HG03025 (cell line): ENCODE data around the gene UVRAG.
"Not testable (repeated sequence)": the region's sequence is repeated elsewhere in the genome, so short reads cannot be mapped to it uniquely, and the experiment has no call there.

ENCODE experiments used
- ATAC-seq: cut with Tn5 transposase; IDR thresholded peaks from one replicate; pipeline ENCODE4 v1.9.1; 2021; ENCODE audit warnings: mild to moderate bottlenecking, moderate library complexity; ENCODE audit not compliant: unreplicated experiment, low FRiP score

Gene UVRAG

DNA sequence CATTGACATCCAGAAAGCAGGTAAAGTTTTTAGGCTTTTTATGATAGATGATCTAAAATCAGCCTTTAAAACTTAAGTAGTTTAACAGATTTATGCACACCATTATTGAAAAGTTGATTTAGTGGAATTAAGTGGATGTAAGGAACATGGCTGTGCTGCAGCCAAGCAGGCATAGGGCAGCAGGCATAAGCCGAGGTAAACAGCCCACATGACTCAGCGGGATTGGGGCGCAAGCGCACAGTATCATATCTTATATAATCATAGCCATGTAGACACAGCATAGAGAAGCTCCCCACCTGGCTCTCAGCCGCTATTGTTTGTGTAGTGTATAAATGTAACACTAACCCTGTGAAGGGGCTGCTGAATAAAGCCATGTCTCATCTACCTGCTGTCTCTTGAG lies 233.8 kb downstream of the UVRAG start:
- ATAC-seq: no peak

DNA sequence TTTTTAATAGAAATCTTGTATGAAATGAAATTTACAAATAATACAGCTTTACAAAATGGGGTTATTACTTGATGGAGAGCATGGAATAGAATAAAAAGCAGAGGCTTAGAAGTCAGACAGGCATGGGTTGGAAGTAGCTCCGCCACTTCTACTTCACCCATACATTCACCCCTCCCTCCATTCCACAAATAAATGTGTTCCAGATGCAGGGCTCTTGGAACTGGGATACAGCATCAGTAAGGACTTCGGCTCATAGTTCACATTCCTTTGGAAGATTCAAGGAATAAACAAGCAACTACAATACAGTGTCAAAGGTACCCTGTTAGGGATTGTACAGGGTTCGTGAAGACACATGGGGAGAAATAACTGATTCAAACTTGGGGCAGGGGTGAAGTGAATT lies 234.5 kb downstream of the UVRAG start:
- no peak for ATAC-seq

DNA sequence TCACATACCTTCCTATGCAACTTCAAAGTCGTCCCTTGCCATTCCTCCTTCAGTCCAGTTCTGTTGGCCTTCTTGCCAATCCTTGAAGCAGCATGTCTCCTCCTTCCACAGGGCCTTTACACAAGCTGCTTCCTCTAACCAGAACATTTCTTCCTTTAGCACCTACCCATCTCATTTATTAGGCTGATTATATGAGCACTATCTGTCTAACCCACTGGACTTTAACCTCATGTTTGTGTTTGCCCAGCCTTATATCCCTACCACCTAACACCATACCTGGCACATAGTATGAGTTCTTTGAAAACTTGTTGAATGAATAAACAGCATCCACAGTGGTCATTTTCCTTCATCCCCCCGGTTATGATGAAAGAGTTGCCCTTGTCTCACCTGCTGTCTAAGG lies 236.9 kb downstream of the UVRAG start:
- ATAC-seq: no peak

DNA sequence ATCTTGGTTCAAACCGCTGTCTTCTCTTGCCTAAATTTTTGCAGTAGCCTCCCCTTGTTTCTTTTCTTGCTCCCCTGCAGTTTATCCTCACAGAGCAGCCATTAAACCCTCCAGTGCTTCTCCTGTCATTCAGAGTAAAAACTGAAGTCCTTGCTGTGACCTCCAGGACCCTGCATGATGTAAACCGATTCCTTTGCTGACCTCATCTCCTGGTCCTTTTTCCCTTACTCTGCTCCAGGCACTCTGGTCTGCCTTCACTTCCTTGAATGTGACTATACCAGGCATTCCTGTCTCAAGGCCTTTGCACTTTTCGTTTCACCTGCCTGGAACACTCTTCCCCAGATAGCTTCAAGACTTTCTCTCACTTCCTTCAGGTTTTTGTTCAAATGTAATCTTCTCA lies 239.3 kb downstream of the UVRAG start:
- no peak for ATAC-seq

DNA sequence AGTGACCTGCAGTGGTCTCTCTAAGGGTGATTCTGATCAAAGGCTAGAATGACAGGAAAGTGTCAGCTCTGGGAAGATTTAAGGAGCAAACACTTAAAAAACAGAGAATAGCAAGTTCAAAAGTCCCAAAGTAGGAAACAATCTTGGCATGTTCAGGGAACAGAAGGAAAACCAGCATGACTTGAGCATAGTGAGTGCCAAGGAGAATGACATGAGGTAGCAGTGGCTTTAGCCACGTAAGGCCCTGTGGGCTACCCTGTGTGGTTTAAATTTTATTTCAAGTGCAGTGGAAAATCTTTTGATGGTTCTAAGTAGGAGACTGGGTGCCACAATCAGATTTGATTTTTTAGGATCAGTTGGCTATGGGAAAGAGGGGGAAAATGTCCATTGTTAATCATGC lies 241.9 kb downstream of the UVRAG start:
- ATAC-seq: no peak

DNA sequence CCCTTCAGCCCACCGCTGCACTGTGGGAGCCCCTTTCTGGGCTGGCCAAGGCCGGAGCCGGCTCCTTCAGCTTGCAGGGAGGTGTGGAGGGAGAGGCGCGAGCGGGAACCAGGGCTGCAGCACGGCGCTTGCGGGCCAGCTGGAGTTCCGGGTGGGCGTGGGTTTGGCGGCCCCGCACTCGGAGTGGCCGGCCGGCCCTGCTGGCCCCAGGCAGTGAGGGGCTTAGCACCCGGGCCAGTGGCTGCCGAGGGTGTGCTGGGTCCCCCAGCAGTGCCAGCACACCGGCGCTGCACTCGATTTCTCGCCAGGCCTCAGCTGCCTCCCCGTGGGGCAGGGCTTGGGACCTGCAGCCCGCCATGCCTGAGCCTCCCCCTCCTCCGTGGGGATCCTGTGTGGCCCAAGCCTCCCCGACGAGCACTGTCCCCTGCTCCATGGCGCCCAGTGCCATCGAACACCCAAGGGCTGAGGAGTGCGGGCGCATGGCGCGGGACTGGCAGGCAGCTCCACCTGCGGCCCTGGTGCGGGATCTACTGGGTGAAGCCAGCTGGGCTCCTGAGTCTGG lies 245.5 kb downstream of the UVRAG start:
- not testable (repeated sequence) for ATAC-seq

DNA sequence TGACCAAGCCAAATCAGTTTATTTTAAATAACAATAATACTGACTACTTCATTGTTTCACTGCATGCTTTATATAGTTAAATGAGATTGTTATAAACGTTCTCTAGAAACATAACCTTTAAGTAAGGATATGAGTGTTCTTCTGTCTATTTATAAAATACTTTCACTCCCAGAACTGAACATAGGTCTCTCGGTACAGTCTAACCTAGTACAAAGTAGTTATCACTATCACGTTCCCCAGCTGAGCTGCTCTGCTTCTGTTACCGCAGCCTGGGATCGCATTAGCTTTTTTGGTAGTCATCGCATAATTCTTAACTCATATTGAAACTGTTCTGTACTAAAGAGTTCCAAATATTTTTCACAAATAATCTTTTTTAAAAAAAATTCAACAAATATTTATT lies 247.7 kb downstream of the UVRAG start:
- ATAC-seq: peak; percentile 98

DNA sequence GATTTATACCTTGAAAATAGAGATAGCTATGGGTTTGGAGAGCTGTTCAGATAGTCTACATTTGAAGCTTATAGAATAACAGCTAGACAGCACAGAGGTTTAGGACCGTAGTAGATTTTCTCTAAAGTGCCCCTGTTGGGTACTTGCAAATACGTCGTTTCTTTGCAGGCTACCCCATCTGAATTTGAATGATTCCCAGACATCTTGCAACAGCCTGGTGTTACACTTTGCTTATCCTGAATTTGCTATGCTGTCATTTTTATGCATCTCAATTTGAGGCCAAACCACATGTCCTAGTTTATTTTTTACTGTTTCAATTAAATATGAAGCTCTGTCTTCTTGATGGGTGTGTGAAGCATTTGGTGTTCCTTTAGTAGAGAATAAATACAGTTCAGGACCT lies 249.2 kb downstream of the UVRAG start:
- ATAC-seq: no peak

DNA sequence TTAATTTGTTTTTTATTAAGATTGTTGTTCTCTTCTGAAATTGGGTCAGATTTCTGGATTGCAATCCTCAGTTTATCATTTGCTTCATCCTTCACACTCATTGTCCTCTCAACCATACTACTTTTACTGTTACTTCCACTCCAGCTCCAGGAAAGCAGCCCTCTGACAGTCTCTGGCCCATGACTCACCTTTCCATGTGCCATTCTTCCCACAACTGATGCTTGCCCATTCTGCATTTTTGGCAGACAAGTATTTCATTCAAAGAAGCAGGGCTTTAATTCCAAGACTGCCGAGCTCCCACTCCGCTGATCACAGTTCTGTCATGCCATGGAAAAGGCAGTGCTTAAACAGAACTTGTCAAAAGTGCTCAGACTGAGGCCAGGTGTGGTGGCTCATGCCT lies 252.1 kb downstream of the UVRAG start:
- ATAC-seq: no peak

DNA sequence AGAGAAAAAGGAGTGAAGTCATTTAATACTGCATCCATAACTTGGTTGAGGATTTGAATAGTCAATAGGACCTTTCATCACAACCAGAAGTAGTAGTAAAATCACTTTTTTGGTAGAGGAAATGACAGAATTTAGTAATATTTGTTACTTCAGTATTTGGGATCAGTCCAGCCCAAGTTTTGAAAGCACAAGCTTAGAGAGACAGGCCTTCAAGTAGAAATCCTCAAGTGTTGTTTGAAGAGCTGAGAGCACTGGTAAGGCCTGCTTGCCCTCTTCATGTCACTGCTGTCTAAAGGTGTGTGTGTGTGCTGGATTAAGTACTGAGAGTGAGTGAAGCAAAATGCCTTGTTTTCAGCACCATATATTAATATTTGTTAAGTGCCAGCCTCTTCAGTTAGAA lies 254.0 kb downstream of the UVRAG start:
- no peak for ATAC-seq

DNA sequence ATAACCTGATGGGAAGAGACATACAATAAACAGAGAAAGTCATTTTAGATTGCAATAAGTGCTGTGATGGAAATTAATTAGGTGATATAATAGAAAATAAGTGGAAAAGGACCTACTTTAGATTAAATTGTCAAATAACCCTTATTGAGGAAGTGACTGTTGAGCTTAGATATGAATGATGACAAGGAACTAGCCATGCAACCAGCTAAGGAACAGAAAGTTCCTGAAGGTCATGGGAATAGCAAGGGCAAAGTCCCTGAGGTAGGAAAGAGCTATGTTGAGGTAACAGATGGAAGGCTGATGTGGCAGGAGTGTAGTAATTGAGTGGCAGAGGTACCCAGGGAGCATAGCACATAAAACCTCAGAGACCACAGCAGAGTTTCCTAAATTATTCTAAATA lies 256.1 kb downstream of the UVRAG start:
- ATAC-seq: no peak

DNA sequence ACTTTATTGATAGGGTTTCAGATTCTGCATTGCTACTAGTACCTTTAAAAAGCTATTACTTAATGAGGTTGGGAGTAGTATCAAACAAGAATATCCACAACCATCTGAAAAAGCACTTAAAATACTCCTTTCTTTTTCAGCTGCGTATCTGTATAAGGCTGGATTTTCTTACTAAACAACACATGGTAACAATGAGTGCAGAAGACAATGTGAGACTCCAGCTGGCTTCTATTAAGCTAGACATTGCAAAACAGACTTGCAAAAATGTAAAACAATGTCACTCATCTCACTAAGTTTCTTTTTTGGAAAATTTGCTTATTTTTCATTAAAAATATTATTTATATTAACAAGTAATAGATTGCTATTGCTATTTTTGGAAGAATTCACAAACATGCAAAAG lies 258.7 kb downstream of the UVRAG start:
- ATAC-seq: no peak

DNA sequence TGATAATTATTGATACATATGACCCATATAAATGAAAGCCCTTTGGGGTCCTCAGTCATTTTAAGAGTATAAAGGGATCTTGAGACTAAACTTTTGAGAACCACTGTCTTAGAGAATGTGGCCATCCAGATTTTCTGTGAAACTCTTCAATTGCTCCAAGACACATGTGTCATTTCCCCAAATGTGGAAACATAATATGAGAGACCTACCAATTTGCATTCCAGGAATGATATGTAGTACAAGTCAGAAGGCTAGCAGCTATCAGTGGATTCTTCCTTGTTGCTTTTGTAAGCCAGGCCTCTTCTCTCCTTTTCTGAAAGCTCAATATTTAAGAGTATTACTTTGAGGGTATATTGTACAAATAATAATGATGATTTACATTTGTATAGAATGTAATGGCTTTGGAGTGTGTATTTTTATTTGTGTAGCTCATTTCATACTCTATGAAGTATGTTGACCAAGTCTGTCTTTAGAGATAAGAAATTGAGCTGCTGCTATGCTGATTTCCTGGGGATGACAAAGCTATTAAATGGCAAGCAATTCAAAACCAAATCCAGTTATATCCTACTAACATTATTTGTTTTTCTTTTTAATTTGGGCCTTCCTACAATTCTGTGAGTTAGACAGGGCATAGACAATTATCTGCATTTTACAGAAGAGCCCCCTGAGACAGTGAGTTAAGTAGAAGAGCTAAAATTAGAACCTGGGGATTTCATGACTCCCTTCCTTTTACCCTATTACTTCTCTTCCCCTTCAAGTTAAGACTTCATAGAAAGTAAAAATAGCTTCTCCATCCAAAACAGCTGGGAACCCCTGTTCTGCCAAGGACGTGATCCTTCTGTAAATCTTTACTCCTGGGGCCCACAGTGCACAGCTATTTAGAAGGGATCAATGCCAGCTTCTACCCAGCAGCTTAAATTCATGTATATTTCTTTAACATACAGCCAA lies 259.4 kb downstream of the UVRAG start:
- no peak for ATAC-seq

DNA sequence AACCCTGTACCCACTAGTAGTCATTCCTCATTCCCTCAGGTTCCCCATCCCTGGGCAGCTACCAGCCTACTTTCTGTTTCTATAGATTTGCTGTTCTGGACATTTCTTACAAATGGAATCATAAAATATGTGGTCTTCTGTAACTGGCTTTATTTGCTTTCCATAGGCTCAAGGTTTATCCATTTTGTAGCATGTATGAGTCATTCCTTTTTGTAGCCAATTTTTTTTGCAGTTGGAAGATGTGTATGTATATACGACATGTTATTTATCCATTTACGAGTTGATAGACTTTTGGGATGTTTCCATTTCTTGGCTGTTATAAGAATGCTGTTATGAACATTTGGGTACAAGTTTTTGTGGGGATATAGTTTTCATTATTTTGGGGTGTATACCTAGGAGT lies 260.7 kb downstream of the UVRAG start:
- no peak for ATAC-seq

DNA sequence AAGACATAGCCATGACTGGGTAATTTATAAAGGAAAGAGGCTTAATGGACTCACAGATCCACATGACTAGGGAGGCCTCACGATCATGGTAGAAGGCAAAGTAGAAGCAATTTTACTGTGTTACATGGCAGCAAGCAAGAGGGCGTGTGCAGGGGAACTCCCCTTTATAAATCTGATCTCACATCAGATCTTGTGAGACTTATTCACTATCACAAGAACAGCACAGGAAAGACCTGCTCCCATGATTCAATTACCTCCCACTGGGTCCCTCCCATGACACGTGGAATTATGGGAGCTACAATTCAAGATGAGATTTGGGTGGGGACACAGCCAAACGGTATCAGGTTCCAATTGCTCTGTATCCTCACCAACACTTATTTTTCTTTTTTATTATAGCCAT lies 261.2 kb downstream of the UVRAG start:
- ATAC-seq: not testable (repeated sequence)

DNA sequence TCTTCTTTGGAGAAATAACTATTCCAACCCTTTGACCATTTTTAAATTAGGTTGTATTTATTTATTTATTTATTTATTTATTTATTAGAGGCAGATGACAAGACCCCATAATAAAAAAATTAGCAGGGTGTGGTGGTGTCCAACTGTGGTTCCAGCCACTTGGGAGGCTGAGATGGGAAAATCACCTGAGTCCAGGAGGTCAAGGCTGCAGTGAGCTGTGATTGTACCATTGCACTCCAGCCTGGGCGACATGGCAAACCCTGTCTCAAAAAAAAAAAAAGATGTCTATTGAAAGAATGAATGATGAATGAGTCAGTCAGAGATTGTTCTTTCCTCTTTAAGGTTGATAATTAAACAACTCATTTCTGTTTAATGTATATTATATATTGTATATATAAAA lies 261.7 kb downstream of the UVRAG start:
- no peak for ATAC-seq

DNA sequence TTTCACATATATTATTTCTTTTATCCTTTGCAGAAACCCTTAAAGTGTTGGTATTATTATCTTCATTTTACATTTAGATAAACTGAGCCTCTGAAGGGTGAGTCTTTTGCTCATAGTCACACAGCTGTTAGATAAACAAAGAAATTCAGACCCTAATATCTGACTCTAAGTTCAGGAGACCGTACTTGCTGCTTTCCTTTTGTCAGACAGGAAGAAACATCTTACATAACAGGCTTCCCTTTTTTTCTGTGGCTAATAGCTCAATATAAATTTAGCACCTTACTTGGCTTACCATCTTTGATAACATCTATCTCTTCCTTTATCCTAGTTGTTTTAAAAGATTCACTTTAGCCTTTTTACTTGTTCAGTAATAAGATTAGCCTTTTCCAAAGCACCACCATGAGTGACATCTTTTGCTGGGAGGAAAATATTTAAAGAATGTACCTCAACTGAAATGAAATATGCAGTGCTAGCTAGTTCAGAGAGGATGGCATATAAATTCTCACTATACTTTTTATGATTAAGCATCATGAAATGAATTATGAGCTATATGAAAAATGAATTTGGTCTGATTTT lies 262.7 kb downstream of the UVRAG start:
- ATAC-seq: no peak

DNA sequence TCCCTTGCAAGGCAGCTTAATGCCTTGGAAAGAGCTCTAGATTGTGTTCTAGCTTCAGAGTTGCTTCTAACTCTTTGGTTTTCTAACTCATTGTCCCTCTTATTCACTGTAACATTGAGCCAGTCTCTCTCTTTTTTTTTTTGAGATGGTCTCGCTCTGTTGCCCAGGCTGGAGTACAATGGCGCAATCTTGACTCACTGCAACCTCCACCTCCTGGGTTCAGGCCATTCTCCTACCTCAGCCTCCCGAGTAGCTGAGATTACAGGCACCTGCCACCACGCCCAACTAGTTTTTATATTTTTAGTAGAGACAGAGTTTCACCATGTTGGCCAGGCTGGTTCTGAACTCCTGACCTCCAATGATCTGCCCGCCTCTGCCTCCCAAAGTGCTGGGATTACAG lies 266.1 kb downstream of the UVRAG start:
- not testable (repeated sequence) for ATAC-seq

DNA sequence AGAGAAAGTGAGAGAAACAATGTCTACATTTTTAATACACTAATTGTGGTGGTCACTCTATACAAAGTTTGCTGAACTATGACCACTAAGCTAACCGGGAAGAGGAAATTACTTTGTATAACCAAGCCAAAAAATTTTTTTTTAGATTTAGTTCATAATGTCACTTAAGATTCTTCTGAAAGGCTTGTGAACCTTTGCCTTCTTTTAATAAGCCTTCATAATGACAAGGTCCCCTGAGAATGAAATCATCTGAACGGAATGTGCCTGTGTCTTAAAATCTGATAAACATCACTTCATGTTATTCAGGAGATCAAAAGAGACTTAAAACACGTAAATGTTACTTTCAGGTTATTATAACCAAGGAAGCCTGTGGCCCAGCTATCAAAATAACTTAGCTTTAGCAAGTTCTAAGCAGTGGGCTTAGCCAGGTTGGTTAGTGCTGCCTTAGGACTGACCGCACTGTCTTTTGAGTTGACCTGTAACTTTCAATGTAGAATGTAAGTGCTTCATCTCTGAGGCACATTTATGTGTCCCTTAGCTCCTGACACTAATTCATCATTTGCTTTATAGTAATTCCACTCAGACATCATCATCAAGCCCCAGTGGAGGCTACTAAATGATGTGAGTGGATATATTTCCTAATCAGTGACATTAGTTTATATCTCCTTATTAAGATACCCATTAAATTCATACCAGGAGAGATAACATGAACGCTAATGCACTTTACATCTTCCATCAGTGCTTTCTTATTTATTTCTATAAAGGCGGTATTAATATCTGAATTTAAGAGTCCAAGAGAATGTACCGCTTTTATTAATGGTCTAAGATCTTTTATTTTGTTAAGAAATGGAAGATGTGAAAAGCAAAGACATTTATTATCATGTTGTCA lies 268.8 kb downstream of the UVRAG start:
- no peak for ATAC-seq

DNA sequence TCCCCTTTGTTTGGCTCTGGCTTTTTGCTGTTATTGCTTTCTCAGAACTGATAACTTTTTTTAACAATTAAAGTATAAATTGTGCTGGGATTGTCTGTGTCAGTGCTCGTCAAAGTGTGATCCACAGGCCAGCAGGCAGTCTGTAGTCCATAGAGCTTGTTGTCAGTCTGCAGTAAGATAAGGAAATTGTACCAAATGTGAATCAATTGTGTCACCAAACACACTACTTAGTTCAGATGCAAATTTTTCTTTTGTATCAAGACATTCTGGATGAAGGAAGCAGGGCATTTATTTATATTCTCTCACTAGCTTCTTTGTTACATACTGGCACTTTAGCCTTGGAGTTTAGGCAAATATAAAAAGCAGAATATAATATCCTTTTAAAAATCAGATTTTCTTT lies 270.3 kb downstream of the UVRAG start:
- ATAC-seq: no peak
